Hepatocyte (in vitro differentiated cells): ENCODE results near the gene SERPINB1. TPM values are rescaled to one million over a fixed set of nuclear protein-coding genes. Genes with fewer than 3 reads are reported as not detected.

ENCODE experiments used
- DNase-seq: peaks from one replicate; pipeline ENCODE4 v3.0.0-alpha.2; 2016; ENCODE audit warnings: low spot score
- H2AFZ ChIP-seq: fragments of 200-600 bp; sonication (generic); 2 replicates; pipeline ENCODE4 v1.6.0; 2016; ENCODE audit warnings: antibody characterized with exemption, mild to moderate bottlenecking
- H3K27ac ChIP-seq: fragments of 200-600 bp; sonication (generic); 2 replicates; pipeline ENCODE4 v1.5.1; 2016; ENCODE audit warnings: mild to moderate bottlenecking
- H3K27me3 ChIP-seq: fragments of 200-600 bp; sonication (generic); 2 replicates; pipeline ENCODE4 v1.6.1; 2016
- H3K36me3 ChIP-seq: fragments of 200-600 bp; sonication (generic); replicated peaks from 2 replicates; pipeline ENCODE4 v1.5.1; 2016; ENCODE audit warnings: low read depth; ENCODE audit not compliant: insufficient read depth
- H3K4me1 ChIP-seq: fragments of 200-600 bp; sonication (generic); 2 replicates; pipeline ENCODE4 v1.5.1; 2016; ENCODE audit warnings: mild to moderate bottlenecking, moderate library complexity; ENCODE audit not compliant: insufficient read depth
- H3K4me2 ChIP-seq: fragments of 200-600 bp; sonication (generic); 2 replicates; pipeline ENCODE4 v1.6.0; 2016
- H3K4me3 ChIP-seq: fragments of 200-600 bp; sonication (generic); 2 replicates; pipeline ENCODE4 v1.5.1; 2016; ENCODE audit warnings: mild to moderate bottlenecking
- H3K79me2 ChIP-seq: fragments of 200-600 bp; sonication (generic); 2 replicates; pipeline ENCODE4 v1.6.0; 2017; ENCODE audit warnings: mild to moderate bottlenecking
- H3K9me2 ChIP-seq: fragments of 200-600 bp; sonication (generic); replicated peaks from 2 replicates; pipeline ENCODE4 v1.6.0; 2017; ENCODE audit warnings: mild to moderate bottlenecking; ENCODE audit not compliant: insufficient read depth
- H3K9me3 ChIP-seq: fragments of 200-600 bp; sonication (generic); 2 replicates; pipeline ENCODE4 v1.5.1; 2016; ENCODE audit warnings: low read depth, mild to moderate bottlenecking
- H4K20me1 ChIP-seq: fragments of 200-600 bp; sonication (generic); 2 replicates; pipeline ENCODE4 v1.6.0; 2016; ENCODE audit warnings: mild to moderate bottlenecking; ENCODE audit not compliant: insufficient read depth, poor library complexity, severe bottlenecking
- CTCF ChIP-seq: fragments of 200-600 bp; sonication (generic); IDR thresholded peaks from 2 replicates; pipeline ENCODE4 v1.5.1; 2016; ENCODE audit warnings: antibody characterized with exemption, mild to moderate bottlenecking; ENCODE audit not compliant: poor library complexity
- EZH2 ChIP-seq: fragments of 200-600 bp; sonication (generic); IDR thresholded peaks from 2 replicates; pipeline ENCODE4 v1.6.1; 2016; ENCODE audit warnings: antibody characterized with exemption, mild to moderate bottlenecking, borderline replicate concordance
- EZH2phosphoT487 ChIP-seq: fragments of 200-600 bp; sonication (generic); IDR thresholded peaks from one replicate; pipeline ENCODE4 v1.6.1; 2018; ENCODE audit warnings: antibody characterized with exemption, mild to moderate bottlenecking, low read depth, moderate library complexity; ENCODE audit not compliant: unreplicated experiment, severe bottlenecking
- WGBS: methylation state at CpG from one replicate; pipeline ENCODE4 v1.1.6; 2016; ENCODE audit warnings: low lambda C conversion rate; ENCODE audit errors: missing lambda C conversion rate; 5-methylcytosine and 5-hydroxymethylcytosine counted together
- polyA plus RNA-seq: library from polyadenylated mRNA; unstranded; fragments of >200 nt; fragmentation: Nextera tagmentation; extraction: Ambion mirVana; gene quantifications from 2 replicates; pipeline ENCODE4 v1.2.1, GENCODE V29; 2016
- total RNA-seq: library from RNA; depleted of rRNA; stranded (reverse); fragments of >200 nt; gene quantifications from 2 replicates; pipeline ENCODE4 v1.2.3, GENCODE V29; 2014

The SERPINB1 gene
- total and polyA plus RNA-seq, 2 experiments from 2014 or later = 45.9 to 57.0 TPM

- no peaks in the 10 kb centered on the region for H3K9me3 ChIP-seq
- 88% methylated on average over 16 of the region's 16 CpGs for WGBS
- no peaks in the 10 kb centered on the region for H3K36me3 ChIP-seq
- no peak overlapping the region for H3K27ac ChIP-seq
- no peaks in the 10 kb centered on the region for H3K27me3 ChIP-seq
- no peak for DNase-seq
- TF ChIP-seq EZH2 (no peak), EZH2phosphoT487 (no peak), CTCF (no peak)
- H3K9me2 ChIP-seq = no peaks in the 10 kb centered on the region
- H3K4me1 ChIP-seq = peaks cover 8% of the 10 kb centered on the region
- H2AFZ ChIP-seq = no peak overlapping the region
- no peak overlapping the region for H3K4me2 ChIP-seq
- peaks cover 6% of the 10 kb centered on the region for H3K79me2 ChIP-seq
- H4K20me1 ChIP-seq = no peaks in the 10 kb centered on the region
- H3K4me3 ChIP-seq = no peak overlapping the region
Measured at GRCh38 chr6:2795956-2796355, 45.7 kb downstream of the SERPINB1 start.

GRCh38 chr6:2795162-2795561 is 46.5 kb downstream of the SERPINB1 start:
- 97% methylated on average over 2 of the region's 2 CpGs for WGBS
- no peak overlapping the region for H3K4me3 ChIP-seq
- H3K79me2 ChIP-seq = peaks cover 6% of the 10 kb centered on the region
- H3K9me3 ChIP-seq = no peaks in the 10 kb centered on the region
- TF ChIP-seq EZH2phosphoT487 (no peak), CTCF (no peak), EZH2 (no peak)
- no peaks in the 10 kb centered on the region for H3K36me3 ChIP-seq
- H3K4me1 ChIP-seq = peaks cover 8% of the 10 kb centered on the region
- DNase-seq = no peak
- no peak overlapping the region for H3K27ac ChIP-seq
- H2AFZ ChIP-seq = no peak overlapping the region
- H3K27me3 ChIP-seq = no peaks in the 10 kb centered on the region
- no peaks in the 10 kb centered on the region for H4K20me1 ChIP-seq
- no peak overlapping the region for H3K4me2 ChIP-seq
- H3K9me2 ChIP-seq = no peaks in the 10 kb centered on the region

- no peak for DNase-seq
- H3K4me1 ChIP-seq = peaks cover 8% of the 10 kb centered on the region
- H3K36me3 ChIP-seq = no peaks in the 10 kb centered on the region
- H3K9me3 ChIP-seq = no peaks in the 10 kb centered on the region
- H3K27ac ChIP-seq = peak overlapping the region; percentile 54
- H3K9me2 ChIP-seq = no peaks in the 10 kb centered on the region
- H3K79me2 ChIP-seq = peaks cover 6% of the 10 kb centered on the region
- H4K20me1 ChIP-seq = no peaks in the 10 kb centered on the region
- H3K4me2 ChIP-seq = no peak overlapping the region
- no peaks in the 10 kb centered on the region for H3K27me3 ChIP-seq
- H2AFZ ChIP-seq = no peak overlapping the region
- TF ChIP-seq EZH2 (no peak), EZH2phosphoT487 (no peak), CTCF (no peak)
- H3K4me3 ChIP-seq = no peak overlapping the region
- WGBS = 78% methylated on average over 5 of the region's 5 CpGs
Measured at GRCh38 chr6:2794171-2794730, 47.4 kb downstream of the SERPINB1 start.
